OCI-LY3 (cell line): ENCODE measurements around the gene HLF.

Experiments
- H2AFZ ChIP-seq: fragments of 200-600, 300-600 bp; shearing (Covaris generic); 2 replicates; pipeline ENCODE4 v1.6.0; 2014; ENCODE audit warnings: antibody characterized with exemption, low read depth, low read length
- H3K27ac ChIP-seq: fragments of 200-600, 300-600 bp; sonication (generic); 2 replicates; pipeline ENCODE4 v1.5.1; 2014; ENCODE audit warnings: mild to moderate bottlenecking, low read length, moderate library complexity, mixed read lengths
- H3K27me3 ChIP-seq: fragments of 200-600, 300-600 bp; sonication (generic); 2 replicates; pipeline ENCODE4 v1.6.1; 2014; ENCODE audit warnings: low read depth, low read length, mixed read lengths
- H3K36me3 ChIP-seq: fragments of 200-600, 300-600 bp; sonication (generic); replicated peaks from 2 replicates; pipeline ENCODE3; 2014; ENCODE audit warnings: low read depth, low read length, mixed read lengths
- H3K4me1 ChIP-seq: fragments of 300-600, 200-600 bp; sonication (generic); 2 replicates; pipeline ENCODE4 v1.6.1; 2014; ENCODE audit warnings: low read length, mixed read lengths
- H3K4me2 ChIP-seq: fragments of 200-600, 300-600 bp; sonication (generic); 2 replicates; pipeline ENCODE4 v1.6.1; 2014; ENCODE audit warnings: low read length, mixed read lengths
- H3K4me3 ChIP-seq: fragments of 300-600, 200-600 bp; sonication (generic); 2 replicates; pipeline ENCODE4 v1.5.1; 2014; ENCODE audit warnings: antibody characterized with exemption, mild to moderate bottlenecking, low read length, moderate library complexity
- H3K79me2 ChIP-seq: fragments of 300-600, 200-600 bp; shearing (Covaris generic); 2 replicates; pipeline ENCODE4 v1.6.1; 2014; ENCODE audit warnings: mild to moderate bottlenecking, low read length, mixed read lengths
- H3K9ac ChIP-seq: fragments of 300-600, 200-600 bp; shearing (Covaris generic); 2 replicates; pipeline ENCODE4 v1.6.0; 2014; ENCODE audit warnings: mild to moderate bottlenecking, low read length, moderate library complexity
- H3K9me3 ChIP-seq: fragments of 200-600, 300-600 bp; shearing (Covaris generic); 2 replicates; pipeline ENCODE4 v1.6.1; 2014; ENCODE audit warnings: low read length, mixed read lengths; ENCODE audit not compliant: insufficient read depth
- H4K20me1 ChIP-seq: fragments of 200-600, 300-600 bp; sonication (generic); 2 replicates; pipeline ENCODE4 v1.6.1; 2016; ENCODE audit warnings: low read length, mixed read lengths; ENCODE audit not compliant: insufficient read depth
- EZH2phosphoT487 ChIP-seq: fragments of 200-600 bp; shearing (Covaris generic); IDR thresholded peaks from 2 replicates; pipeline ENCODE4 v1.6.1; 2018; ENCODE audit warnings: antibody characterized with exemption, mixed run types, low read depth
- TF ChIP-seq, protein P1 (sequence below): fragments of 200-600, 300-600 bp; sonication (generic); IDR thresholded peaks from 2 replicates; pipeline ENCODE4 v1.5.1; 2014; ENCODE audit warnings: antibody characterized with exemption, low read length, low read depth

Gene HLF

DNA sequence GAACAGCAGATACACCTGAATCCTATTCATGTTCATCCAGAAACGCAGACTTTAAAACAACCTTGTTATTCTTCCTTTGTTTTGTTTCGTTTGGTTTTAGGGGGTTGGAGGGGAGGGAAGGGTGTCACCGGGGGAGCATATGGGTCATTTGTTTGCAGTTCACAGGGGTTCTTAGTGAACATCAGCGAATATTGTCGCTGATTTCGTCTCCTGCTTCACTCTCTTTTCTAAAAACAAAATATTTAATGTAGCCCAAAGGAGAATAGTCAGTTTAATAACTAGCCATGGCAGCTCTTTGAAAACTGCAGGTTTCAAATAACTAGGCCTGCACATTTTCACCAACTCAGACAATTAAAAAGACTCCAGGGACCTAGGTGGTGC lies 37.6 kb downstream of the HLF start:
- no peaks in the 10 kb centered on the region for H3K9me3 ChIP-seq
- no peak overlapping the region for H3K27ac ChIP-seq
- no peak overlapping the region for H3K4me2 ChIP-seq
- no peaks in the 10 kb centered on the region for H3K36me3 ChIP-seq
- no peak overlapping the region for H2AFZ ChIP-seq
- peaks cover 23% of the 10 kb centered on the region for H3K4me1 ChIP-seq
- no peaks in the 10 kb centered on the region for H3K27me3 ChIP-seq
- H3K9ac ChIP-seq, result no peak overlapping the region
- peaks cover 16% of the 10 kb centered on the region for H3K79me2 ChIP-seq
- H4K20me1 ChIP-seq, result no peaks in the 10 kb centered on the region
- TF ChIP-seq EZH2phosphoT487, result no peak
- TF ChIP-seq, protein P1, sequence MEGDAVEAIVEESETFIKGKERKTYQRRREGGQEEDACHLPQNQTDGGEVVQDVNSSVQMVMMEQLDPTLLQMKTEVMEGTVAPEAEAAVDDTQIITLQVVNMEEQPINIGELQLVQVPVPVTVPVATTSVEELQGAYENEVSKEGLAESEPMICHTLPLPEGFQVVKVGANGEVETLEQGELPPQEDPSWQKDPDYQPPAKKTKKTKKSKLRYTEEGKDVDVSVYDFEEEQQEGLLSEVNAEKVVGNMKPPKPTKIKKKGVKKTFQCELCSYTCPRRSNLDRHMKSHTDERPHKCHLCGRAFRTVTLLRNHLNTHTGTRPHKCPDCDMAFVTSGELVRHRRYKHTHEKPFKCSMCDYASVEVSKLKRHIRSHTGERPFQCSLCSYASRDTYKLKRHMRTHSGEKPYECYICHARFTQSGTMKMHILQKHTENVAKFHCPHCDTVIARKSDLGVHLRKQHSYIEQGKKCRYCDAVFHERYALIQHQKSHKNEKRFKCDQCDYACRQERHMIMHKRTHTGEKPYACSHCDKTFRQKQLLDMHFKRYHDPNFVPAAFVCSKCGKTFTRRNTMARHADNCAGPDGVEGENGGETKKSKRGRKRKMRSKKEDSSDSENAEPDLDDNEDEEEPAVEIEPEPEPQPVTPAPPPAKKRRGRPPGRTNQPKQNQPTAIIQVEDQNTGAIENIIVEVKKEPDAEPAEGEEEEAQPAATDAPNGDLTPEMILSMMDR, result no peak
- H3K4me3 ChIP-seq, result no peak overlapping the region

- H3K27me3 ChIP-seq, result no peaks in the 10 kb centered on the region
- TF ChIP-seq, protein P1, result no peak
- no peak for TF ChIP-seq EZH2phosphoT487
- peaks cover 16% of the 10 kb centered on the region for H3K79me2 ChIP-seq
- H3K4me1 ChIP-seq, result peaks cover 27% of the 10 kb centered on the region
- no peak overlapping the region for H3K9ac ChIP-seq
- no peaks in the 10 kb centered on the region for H4K20me1 ChIP-seq
- H3K9me3 ChIP-seq, result no peaks in the 10 kb centered on the region
- no peaks in the 10 kb centered on the region for H3K36me3 ChIP-seq
- H3K4me3 ChIP-seq, result no peak overlapping the region
- H2AFZ ChIP-seq, result no peak overlapping the region
- H3K27ac ChIP-seq, result no peak overlapping the region
- H3K4me2 ChIP-seq, result peak overlapping the region; percentile 36; the same call in 1 of the 2 replicates
Measured at GRCh38 chr17:55303008-55303493, 38.3 kb downstream of the HLF start.

GRCh38 chr17:55303701-55304145 lies 39.0 kb downstream of the HLF start:
- no peak for TF ChIP-seq EZH2phosphoT487
- TF ChIP-seq, protein P1, result no peak
- H3K4me1 ChIP-seq, result peaks cover 31% of the 10 kb centered on the region
- H3K27ac ChIP-seq, result peak overlapping the region; percentile 35
- H2AFZ ChIP-seq, result no peak overlapping the region
- H3K4me2 ChIP-seq, result peak overlapping the region; percentile 36
- no peaks in the 10 kb centered on the region for H3K36me3 ChIP-seq
- peaks cover 16% of the 10 kb centered on the region for H3K79me2 ChIP-seq
- no peaks in the 10 kb centered on the region for H3K9me3 ChIP-seq
- H3K4me3 ChIP-seq, result no peak overlapping the region
- no peaks in the 10 kb centered on the region for H4K20me1 ChIP-seq
- H3K9ac ChIP-seq, result no peak overlapping the region
- no peaks in the 10 kb centered on the region for H3K27me3 ChIP-seq

DNA sequence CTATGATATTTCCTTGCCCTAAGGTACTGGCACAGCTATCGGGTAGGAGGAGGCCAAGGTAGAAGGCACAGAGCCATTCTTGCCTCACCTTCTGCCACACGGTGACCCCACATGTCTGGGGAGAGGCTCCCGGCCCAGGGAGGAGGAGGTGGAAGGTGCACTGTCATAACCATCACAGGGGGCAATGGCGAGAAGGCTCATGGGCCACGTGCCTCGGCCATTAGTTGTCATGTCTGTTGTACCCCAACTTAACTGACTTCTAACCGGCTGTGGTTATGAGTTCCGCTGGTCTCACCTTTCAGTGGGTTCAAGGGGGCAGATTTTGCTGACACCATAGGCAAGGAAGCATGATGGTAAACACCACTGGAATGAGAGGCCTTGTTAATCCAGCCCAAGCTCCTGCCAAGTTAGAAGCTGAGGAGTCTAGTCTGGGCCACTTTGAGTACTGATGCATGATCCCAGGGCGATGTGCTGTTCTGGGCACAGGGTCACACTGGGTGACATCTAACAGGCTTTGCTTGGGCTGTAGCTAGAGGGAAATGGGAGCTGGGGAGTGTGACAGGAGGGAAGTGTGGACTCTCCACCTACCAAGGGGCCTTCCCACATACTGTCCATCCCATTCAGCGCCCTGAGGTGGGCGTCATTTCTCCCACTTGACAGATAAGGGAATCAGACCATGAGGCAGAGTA lies 39.6 kb downstream of the HLF start:
- H3K4me2 ChIP-seq, result peak overlapping the region; percentile 36
- no peaks in the 10 kb centered on the region for H3K27me3 ChIP-seq
- peaks cover 16% of the 10 kb centered on the region for H3K79me2 ChIP-seq
- H3K4me3 ChIP-seq, result no peak overlapping the region
- no peak overlapping the region for H2AFZ ChIP-seq
- H3K9ac ChIP-seq, result no peak overlapping the region
- no peaks in the 10 kb centered on the region for H4K20me1 ChIP-seq
- H3K4me1 ChIP-seq, result peaks cover 31% of the 10 kb centered on the region
- TF ChIP-seq, protein P1, result no peak
- TF ChIP-seq EZH2phosphoT487, result no peak
- H3K27ac ChIP-seq, result peak overlapping the region; percentile 35
- H3K9me3 ChIP-seq, result no peaks in the 10 kb centered on the region
- no peaks in the 10 kb centered on the region for H3K36me3 ChIP-seq
